Gastroesophageal sphincter (tissue), 4 donors: Measurements from ENCODE around the gene DHRS7C. TPM values are rescaled to one million over a fixed set of nuclear protein-coding genes. Genes with fewer than 3 reads are reported as not detected.
"Not testable (repeated sequence)": the region's sequence is repeated elsewhere in the genome, so short reads cannot be mapped to it uniquely, and the experiment has no call there.

ENCODE experiments used
- ATAC-seq: fragments of 150-250 bp; one replicate; pipeline ENCODE4 v1.9.1; 2016; ENCODE audit warnings: mild to moderate bottlenecking, moderate library complexity
- H3K27ac ChIP-seq, 4 donors: fragments of 200-600 bp; sonication (generic) in 3 of 4; 1 replicate in 3 of 4; 2 replicates in 1 of 4; pipeline ENCODE4 v1.5.1; 2016 to 2019
- H3K27me3 ChIP-seq: fragments of 200-600 bp; sonication (generic); one replicate; pipeline ENCODE4 v1.5.1; 2019
- H3K36me3 ChIP-seq, 2 donors: fragments of 200-600 bp; sonication (generic); one replicate each; pipeline ENCODE4 v1.5.1; 2019; ENCODE audit warnings: control low read depth in 1 of 2
- H3K4me1 ChIP-seq, 3 donors: fragments of 200-600 bp; sonication (generic); 1 replicate in 2 of 3; 2 replicates in 1 of 3; pipeline ENCODE4 v1.5.1; 2016 to 2019; ENCODE audit warnings: control low read depth in 2 of 3
- H3K4me3 ChIP-seq, 2 donors: fragments of 200-600 bp; sonication (generic); one replicate each; pipeline ENCODE4 v1.5.1; 2019; ENCODE audit warnings: mild to moderate bottlenecking in 1 of 2, moderate library complexity in 1 of 2
- H3K9me3 ChIP-seq, 3 donors: fragments of 200-600 bp; sonication (generic); one replicate each; pipeline ENCODE4 v1.5.1; 2017 to 2019; ENCODE audit warnings: control low read depth in 2 of 3
- CTCF ChIP-seq, 4 experiments: fragments of 200-600 bp in 2 of 4; fragments of 450-650 bp in 2 of 4; sonication (generic) in 1 of 4; IDR thresholded peaks; one replicate each; pipeline ENCODE4 v1.5.1; 2017 to 2019; ENCODE audit warnings: antibody characterized with exemption in 4 of 4, mild to moderate bottlenecking in 2 of 4, moderate library complexity in 2 of 4
- EP300 ChIP-seq: sonication (generic); formaldehyde crosslinking; IDR thresholded peaks from one replicate; pipeline ENCODE4 v1.6.1; 2017; ENCODE audit warnings: antibody characterized with exemption, mild to moderate bottlenecking
- POLR2A ChIP-seq, 2 donors: fragments of 450-650 bp; IDR thresholded peaks; one replicate each; pipeline ENCODE4 v1.6.1; 2017; ENCODE audit warnings: antibody characterized with exemption in 2 of 2, mild to moderate bottlenecking in 2 of 2, moderate library complexity in 1 of 2
- POLR2AphosphoS5 ChIP-seq: sonication (generic); formaldehyde crosslinking; IDR thresholded peaks from one replicate; pipeline ENCODE4 v1.6.1; 2017; ENCODE audit warnings: antibody characterized with exemption
- WGBS, 2 donors: methylation state at CpG; one replicate each; pipeline ENCODE4 v1.1.5; 2018; ENCODE audit warnings: low coverage in 1 of 2; 5-methylcytosine and 5-hydroxymethylcytosine counted together
- total RNA-seq, 4 donors: library from RNA; depleted of rRNA; stranded (reverse); fragments of >200 nt; gene quantifications; one replicate each; pipeline ENCODE4 v1.1.0, GENCODE V29; 2016

The DHRS7C gene
- total RNA-seq, 4 donors from 2014 or later, result not detected

- WGBS, 2 donors, result 87 to 92% methylated on average over 10 to 12 of the region's 15 CpGs
- Histone ChIP-seq H3K27ac (no peak overlapping the region), H3K4me3 (no peak overlapping the region), H3K4me1 (peaks cover 0 to 15% (median 2%) of the 10 kb centered on the region in 3 donors), H3K9me3 (no peaks in the 10 kb centered on the region), H3K36me3 (no peaks in the 10 kb centered on the region), H3K27me3 (no peaks in the 10 kb centered on the region)
- TF ChIP-seq POLR2AphosphoS5, result no peak
- no peak for TF ChIP-seq CTCF (IDR thresholded peaks at IDR 0.05)
- TF ChIP-seq POLR2A (IDR thresholded peaks at IDR 0.05), result no peak
- no peak for TF ChIP-seq EP300
- ATAC-seq, result no peak
Observed at GRCh38 chr17:9792181-9792840, 919 bp upstream of the DHRS7C start.

GRCh38 chr17:9790316-9790715 is 1.1 kb downstream of the DHRS7C start:
- Histone ChIP-seq H3K4me1 (peaks cover 0 to 15% (median 2%) of the 10 kb centered on the region in 3 donors), H3K4me3 (no peak overlapping the region), H3K36me3 (no peaks in the 10 kb centered on the region), H3K9me3 (no peaks in the 10 kb centered on the region), H3K27ac (no peak overlapping the region), H3K27me3 (no peaks in the 10 kb centered on the region)
- WGBS, 2 donors, result 86 to 95% methylated on average over 3 to 4 of the region's 4 CpGs
- TF ChIP-seq CTCF (IDR thresholded peaks at IDR 0.05) (no peak), POLR2A (IDR thresholded peaks at IDR 0.05) (no peak), POLR2AphosphoS5 (no peak), EP300 (no peak)
- no peak for ATAC-seq

GRCh38 chr17:9788601-9789000 is 2.8 kb downstream of the DHRS7C start:
- TF ChIP-seq EP300 (no peak), POLR2A (IDR thresholded peaks at IDR 0.05) (no peak), CTCF (IDR thresholded peaks at IDR 0.05) (no peak), POLR2AphosphoS5 (no peak)
- no peak overlapping the region for H3K27ac ChIP-seq
- peaks cover 0 to 15% (median 2%) of the 10 kb centered on the region in 3 donors for H3K4me1 ChIP-seq
- no peaks in the 10 kb centered on the region for H3K27me3 ChIP-seq
- no peak overlapping the region for H3K4me3 ChIP-seq
- WGBS, 2 donors, result 89 to 95% methylated on average over 2 to 3 of the region's 8 CpGs
- H3K9me3 ChIP-seq, result no peaks in the 10 kb centered on the region
- no peaks in the 10 kb centered on the region for H3K36me3 ChIP-seq
- ATAC-seq, result no peak

- H3K4me1 ChIP-seq, result no peaks in the 10 kb centered on the region
- 97% methylated on average over 2 of the region's 2 CpGs for WGBS, 2 donors
- TF ChIP-seq POLR2AphosphoS5 (no peak), POLR2A (IDR thresholded peaks at IDR 0.05) (no peak)
- no peak for ATAC-seq
- H3K27ac ChIP-seq, result no peak overlapping the region
- no peaks in the 10 kb centered on the region for H3K9me3 ChIP-seq
- H3K27me3 ChIP-seq, result no peaks in the 10 kb centered on the region
- no peak overlapping the region for H3K4me3 ChIP-seq
- H3K36me3 ChIP-seq, result no peaks in the 10 kb centered on the region
Observed at GRCh38 chr17:9784544-9784943, 6.8 kb downstream of the DHRS7C start.

- ATAC-seq, H3K9me3 ChIP-seq, H3K4me3 ChIP-seq, H3K36me3 ChIP-seq, H3K27me3 ChIP-seq, H3K27ac ChIP-seq, H3K4me1 ChIP-seq: not testable (repeated sequence)
- 87 to 92% methylated on average over 4 to 5 of the region's 5 CpGs for WGBS, 2 donors
Observed at GRCh38 chr17:9783465-9783864, 7.9 kb downstream of the DHRS7C start.

- TF ChIP-seq EP300, result no peak
- no peak for TF ChIP-seq POLR2AphosphoS5
- no peak for TF ChIP-seq POLR2A (IDR thresholded peaks at IDR 0.05)
- no peak for TF ChIP-seq CTCF (IDR thresholded peaks at IDR 0.05)
- no peaks in the 10 kb centered on the region for H3K36me3 ChIP-seq
- no peaks in the 10 kb centered on the region for H3K27me3 ChIP-seq
- ATAC-seq, result no peak
- no peak overlapping the region for H3K4me3 ChIP-seq
- no peaks in the 10 kb centered on the region for H3K4me1 ChIP-seq
- no peak overlapping the region for H3K27ac ChIP-seq
- H3K9me3 ChIP-seq, result no peaks in the 10 kb centered on the region
- WGBS, 2 donors, result 67 to 79% methylated on average over 4 of the region's 4 CpGs
Observed at GRCh38 chr17:9783050-9783449, 8.3 kb downstream of the DHRS7C start.
